ENCODE results near the gene TMCO5A.

DNA sequence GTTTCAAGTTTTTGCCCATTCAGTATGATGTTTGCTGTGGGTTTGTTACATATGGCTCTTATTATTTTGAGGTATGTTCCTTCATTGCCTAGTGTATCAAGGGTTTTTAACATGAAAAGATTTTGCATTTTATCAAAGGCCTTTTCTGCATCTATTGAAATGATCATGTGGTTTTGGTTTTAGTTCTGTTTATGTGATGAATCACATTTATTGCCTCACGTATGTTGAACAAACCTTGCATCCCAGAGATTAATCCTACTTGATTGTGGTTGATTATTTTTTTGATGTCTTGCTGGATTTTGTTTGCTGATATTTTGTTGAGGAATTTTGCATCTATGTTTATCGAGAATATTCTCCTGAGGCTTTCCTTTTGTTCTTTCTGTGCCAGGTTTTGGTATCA is 39.4 kb downstream of the TMCO5A start:
- TF ChIP-seq, protein P1, sequence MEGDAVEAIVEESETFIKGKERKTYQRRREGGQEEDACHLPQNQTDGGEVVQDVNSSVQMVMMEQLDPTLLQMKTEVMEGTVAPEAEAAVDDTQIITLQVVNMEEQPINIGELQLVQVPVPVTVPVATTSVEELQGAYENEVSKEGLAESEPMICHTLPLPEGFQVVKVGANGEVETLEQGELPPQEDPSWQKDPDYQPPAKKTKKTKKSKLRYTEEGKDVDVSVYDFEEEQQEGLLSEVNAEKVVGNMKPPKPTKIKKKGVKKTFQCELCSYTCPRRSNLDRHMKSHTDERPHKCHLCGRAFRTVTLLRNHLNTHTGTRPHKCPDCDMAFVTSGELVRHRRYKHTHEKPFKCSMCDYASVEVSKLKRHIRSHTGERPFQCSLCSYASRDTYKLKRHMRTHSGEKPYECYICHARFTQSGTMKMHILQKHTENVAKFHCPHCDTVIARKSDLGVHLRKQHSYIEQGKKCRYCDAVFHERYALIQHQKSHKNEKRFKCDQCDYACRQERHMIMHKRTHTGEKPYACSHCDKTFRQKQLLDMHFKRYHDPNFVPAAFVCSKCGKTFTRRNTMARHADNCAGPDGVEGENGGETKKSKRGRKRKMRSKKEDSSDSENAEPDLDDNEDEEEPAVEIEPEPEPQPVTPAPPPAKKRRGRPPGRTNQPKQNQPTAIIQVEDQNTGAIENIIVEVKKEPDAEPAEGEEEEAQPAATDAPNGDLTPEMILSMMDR (IDR thresholded peaks at IDR 0.05; ENCODE audit: control extremely low read depth in 1 of 3, insufficient read depth in 1 of 3, low read depth in 1 of 3, low read length in 3 of 3), result no peak
- TF ChIP-seq SP2 (IDR thresholded peaks at IDR 0.05; ENCODE audit: low read length), result no peak
- no peak for TF ChIP-seq CHD1 (IDR thresholded peaks at IDR 0.05; ENCODE audit: low read depth, low read length)
- no peak for TF ChIP-seq POLR2A (IDR thresholded peaks at IDR 0.05; ENCODE audit: control extremely low read depth in 1 of 2, low read depth in 2 of 2, low read length in 2 of 2)
- TF ChIP-seq POLR2AphosphoS5 (IDR thresholded peaks at IDR 0.05; ENCODE audit: low read depth, low read length), result no peak
- TF ChIP-seq YY1 (IDR thresholded peaks at IDR 0.05; ENCODE audit: low read depth, low read length), result no peak
- TF ChIP-seq EGR1 (IDR thresholded peaks at IDR 0.05; ENCODE audit: borderline replicate concordance, low read depth, low read length), result no peak

Measured in H1 (cell line).